Thyroid gland (tissue), 4 donors: ENCODE data around the gene IL1RL1. TPM values are rescaled to one million over a fixed set of nuclear protein-coding genes. Genes with fewer than 3 reads are reported as not detected.

ENCODE experiments used
- DNase-seq, 2 donors: peaks; one replicate each; pipeline ENCODE4 v3.0.0-alpha.2; 2019
- H3K27ac ChIP-seq, 3 donors: fragments of 200-600 bp; sonication (generic); 1 replicate in 2 of 3; 2 replicates in 1 of 3; pipeline ENCODE4 v1.5.1; 2016 to 2019; ENCODE audit warnings: mild to moderate bottlenecking in 1 of 3, moderate library complexity in 1 of 3
- H3K27me3 ChIP-seq: fragments of 200-600 bp; sonication (generic); one replicate; pipeline ENCODE4 v1.5.1; 2019
- H3K36me3 ChIP-seq, 2 donors: fragments of 200-600 bp; sonication (generic); one replicate each; pipeline ENCODE4 v1.5.1; 2016 to 2019
- H3K4me1 ChIP-seq, 2 donors: fragments of 200-600 bp; sonication (generic); one replicate each; pipeline ENCODE4 v1.5.1; 2017 to 2019
- H3K4me3 ChIP-seq, 3 donors: fragments of 200-600 bp; sonication (generic); replicated peaks in 1 of 3; 1 replicate in 2 of 3; 2 replicates in 1 of 3; pipeline ENCODE4 v1.5.1; 2016; ENCODE audit warnings: mild to moderate bottlenecking in 1 of 3
- H3K9me3 ChIP-seq: fragments of 200-600 bp; sonication (generic); one replicate; pipeline ENCODE4 v1.5.1; 2017
- CTCF ChIP-seq, 6 experiments: fragments of 200-600 bp in 3 of 6; fragments of 450-650 bp in 3 of 6; sonication (generic) in 3 of 6; IDR thresholded peaks; one replicate each; pipeline ENCODE4 v1.5.1; 2016 to 2019; ENCODE audit warnings: antibody characterized with exemption in 6 of 6, mild to moderate bottlenecking in 2 of 6, inconsistent platforms in 1 of 6, moderate library complexity in 1 of 6
- POLR2A ChIP-seq, 2 donors: fragments of 450-650 bp; IDR thresholded peaks; one replicate each; pipeline ENCODE4 v1.6.1; 2017; ENCODE audit warnings: antibody characterized with exemption in 2 of 2, mild to moderate bottlenecking in 2 of 2, moderate library complexity in 1 of 2
- WGBS, 2 donors: methylation state at CpG; one replicate each; pipeline ENCODE4 v1.1.5; 2017; 5-methylcytosine and 5-hydroxymethylcytosine counted together
- intact Hi-C: fragments of 100-400 bp; cut with DNase I; formaldehyde crosslinking; loops from one replicate; pipeline ENCODE4 v1.15.1; 2023
- total RNA-seq, 4 donors: library from RNA; depleted of rRNA; stranded (reverse); fragments of >200 nt; gene quantifications; one replicate each; pipeline ENCODE4 v1.2.3, GENCODE V29; 2016

IL1RL1 gene
- total RNA-seq, 4 donors from 2014 or later: 1.0 to 5.0 (median 3.1) TPM

GRCh38 chr2:102392942-102393341 is 81.6 kb downstream of the IL1RL1 start:
- no peak overlapping the region for H3K27ac ChIP-seq
- no peaks in the 10 kb centered on the region for H3K36me3 ChIP-seq
- no peak overlapping the region for H3K4me3 ChIP-seq
- WGBS, 2 donors: 41 to 86% methylated on average over 1 of the region's 1 CpG
- intact Hi-C loops: no loop called here
- H3K4me1 ChIP-seq: no peaks in the 10 kb centered on the region
- TF ChIP-seq POLR2A (IDR thresholded peaks at IDR 0.05) (no peak), CTCF (IDR thresholded peaks at IDR 0.05) (no peak)
- H3K9me3 ChIP-seq: no peaks in the 10 kb centered on the region
- H3K27me3 ChIP-seq: no peaks in the 10 kb centered on the region
- DNase-seq: no peak

DNA sequence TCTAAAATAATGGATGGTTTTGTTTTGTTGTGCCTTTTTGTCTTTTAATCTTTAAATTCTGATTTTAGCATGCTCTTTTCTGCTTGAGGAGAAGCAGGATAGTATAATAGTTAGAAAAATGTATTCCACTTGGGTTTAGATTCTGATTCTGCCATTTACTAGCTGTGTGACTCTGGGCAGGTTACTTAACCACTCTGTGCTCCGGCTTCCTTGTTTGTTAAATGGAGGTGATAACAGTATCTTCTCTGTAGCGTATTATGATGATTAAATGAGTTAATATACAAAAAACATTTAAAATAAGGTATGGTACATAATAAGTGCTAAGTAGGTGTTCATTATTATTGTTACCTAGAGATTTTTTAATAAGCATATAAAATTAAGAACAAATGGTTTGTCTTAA is 84.6 kb downstream of the IL1RL1 start:
- no peaks in the 10 kb centered on the region for H3K36me3 ChIP-seq
- DNase-seq: no peak
- H3K4me3 ChIP-seq: no peak overlapping the region
- no peaks in the 10 kb centered on the region for H3K27me3 ChIP-seq
- intact Hi-C loops: no loop called here
- WGBS, 2 donors: 48 to 72% methylated on average over 2 of the region's 2 CpGs
- TF ChIP-seq CTCF (IDR thresholded peaks at IDR 0.05) (no peak), POLR2A (IDR thresholded peaks at IDR 0.05) (no peak)
- H3K27ac ChIP-seq: no peak overlapping the region
- H3K9me3 ChIP-seq: no peaks in the 10 kb centered on the region
- H3K4me1 ChIP-seq: no peaks in the 10 kb centered on the region

DNA sequence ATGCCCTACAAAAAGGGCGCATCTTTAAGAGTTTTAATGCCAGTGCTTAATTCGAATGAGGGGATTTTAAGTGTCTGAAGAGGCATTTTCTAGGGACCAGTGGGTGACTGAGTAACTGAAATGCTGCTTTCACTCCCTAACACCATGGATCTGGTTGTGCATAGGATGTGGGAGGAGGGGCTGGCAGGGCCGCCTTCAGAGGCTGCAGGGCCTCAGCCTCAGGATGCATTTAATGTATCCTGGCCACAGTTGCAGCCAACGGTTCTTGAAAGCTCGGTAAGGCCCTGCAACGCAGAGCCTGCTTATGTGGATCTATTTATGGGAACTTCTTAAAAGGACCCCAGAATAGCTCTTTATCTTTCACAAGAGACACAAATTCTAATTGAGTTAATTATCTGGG is 85.8 kb downstream of the IL1RL1 start:
- Histone ChIP-seq H3K4me1 (no peaks in the 10 kb centered on the region), H3K27me3 (no peaks in the 10 kb centered on the region), H3K4me3 (no peak overlapping the region), H3K36me3 (no peaks in the 10 kb centered on the region), H3K9me3 (no peaks in the 10 kb centered on the region), H3K27ac (no peak overlapping the region)
- WGBS, 2 donors: 85 to 88% methylated on average over 6 of the region's 6 CpGs
- no peak for DNase-seq
- intact Hi-C loops: no loop called here
- TF ChIP-seq CTCF (IDR thresholded peaks at IDR 0.05) (no peak), POLR2A (IDR thresholded peaks at IDR 0.05) (no peak)

GRCh38 chr2:102399499-102400141 is 88.3 kb downstream of the IL1RL1 start:
- Histone ChIP-seq H3K9me3 (no peaks in the 10 kb centered on the region), H3K27me3 (no peaks in the 10 kb centered on the region), H3K27ac (no peak overlapping the region), H3K4me3 (no peak overlapping the region), H3K4me1 (no peaks in the 10 kb centered on the region), H3K36me3 (no peaks in the 10 kb centered on the region)
- no peak for DNase-seq
- intact Hi-C loops: no loop called here
- TF ChIP-seq POLR2A (IDR thresholded peaks at IDR 0.05): no peak
- TF ChIP-seq CTCF (IDR thresholded peaks at IDR 0.05): no peak
- WGBS, 2 donors: 81 to 83% methylated on average over 7 of the region's 7 CpGs

DNA sequence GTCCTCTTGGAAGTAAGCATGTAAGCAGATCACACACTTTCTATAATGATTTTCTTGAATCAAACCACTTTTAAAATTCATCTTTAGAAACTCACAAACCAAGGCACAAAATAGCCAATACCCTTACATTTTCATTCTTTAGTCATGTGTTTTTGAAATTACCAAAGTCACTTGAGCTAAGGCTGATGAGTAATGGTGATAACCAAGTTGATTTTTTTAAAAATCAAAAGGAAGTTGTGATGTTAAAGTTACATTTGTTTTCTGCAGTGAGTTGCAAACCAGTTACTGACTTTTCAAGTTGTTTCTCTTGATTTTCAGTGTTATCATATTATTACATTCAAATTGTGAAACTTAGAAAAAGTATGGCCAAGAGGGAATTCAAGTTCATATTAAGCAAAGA is 90.1 kb downstream of the IL1RL1 start:
- TF ChIP-seq POLR2A (IDR thresholded peaks at IDR 0.05) (no peak), CTCF (IDR thresholded peaks at IDR 0.05) (no peak)
- no peaks in the 10 kb centered on the region for H3K27me3 ChIP-seq
- H3K4me3 ChIP-seq: no peak overlapping the region
- no peaks in the 10 kb centered on the region for H3K9me3 ChIP-seq
- DNase-seq: no peak
- H3K36me3 ChIP-seq: no peaks in the 10 kb centered on the region
- intact Hi-C loops: no loop called here
- H3K4me1 ChIP-seq: no peaks in the 10 kb centered on the region
- H3K27ac ChIP-seq: no peak overlapping the region

Other genes with a start within 250 kb of the IL1RL1 start
- gene IL1R1, start 168.8 kb upstream of the IL1RL1 start, total RNA-seq: 100 to 1,000 TPM in 2 of 4 donors, 10 to 100 TPM in 2; 57.6 to 220 (median 103) TPM
- gene IL1RL2, start 124.5 kb upstream of the IL1RL1 start, total RNA-seq: 1 to 10 TPM; 2.2 to 6.2 (median 3.7) TPM
- gene IL18R1, start 44.2 kb downstream of the IL1RL1 start, total RNA-seq: 1 to 10 TPM; 1.7 to 9.4 (median 3.0) TPM
- gene IL18RAP, start 111.6 kb downstream of the IL1RL1 start, total RNA-seq: 1 to 10 TPM; 1.6 to 3.1 (median 2.8) TPM
- not detected for gene SLC9A4, start 161.7 kb downstream of the IL1RL1 start, total RNA-seq